ENCODE measurements around the gene ALK.

DNA sequence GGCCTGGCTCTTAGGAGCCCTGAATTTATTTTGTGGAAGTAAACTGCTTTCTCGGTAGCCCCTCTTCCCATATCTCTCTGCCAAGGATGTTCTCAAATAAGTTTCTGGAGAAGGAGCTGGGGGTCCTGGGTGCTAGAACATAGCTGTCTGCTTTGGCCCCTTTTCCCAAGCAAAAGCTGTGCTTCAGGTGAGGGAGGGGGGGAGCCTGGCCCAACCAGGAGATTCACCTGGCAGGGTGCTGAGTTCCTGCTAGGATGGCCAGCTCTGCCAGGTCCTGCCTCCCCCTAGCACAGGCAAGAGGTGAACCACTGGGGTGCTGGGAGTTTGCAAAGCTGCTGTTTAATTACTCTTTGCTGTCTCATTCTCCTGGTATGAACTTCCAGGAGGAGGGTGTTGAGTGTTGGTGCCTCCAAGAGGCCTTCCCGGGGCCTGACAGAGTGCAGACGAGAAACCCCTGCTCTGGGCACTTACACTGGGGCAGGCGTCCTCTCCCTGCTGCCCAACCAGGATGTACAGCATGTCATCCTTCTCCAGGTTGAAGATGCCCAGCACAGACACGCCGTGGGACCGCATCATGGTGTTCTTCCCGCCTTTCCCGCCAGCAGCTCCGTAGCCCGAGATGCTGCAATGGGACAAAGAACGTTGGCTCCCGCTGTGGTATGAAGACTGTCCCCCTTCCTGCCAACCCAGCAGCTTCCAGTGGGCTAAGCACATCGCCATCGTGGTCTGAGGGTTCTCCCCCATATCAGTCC, 682.0 kb downstream of the ALK start:
- TF ChIP-seq EZH2 (IDR thresholded peaks at IDR 0.05; ENCODE audit: borderline replicate concordance, insufficient read depth, low read depth, low read length, poor library complexity, severe bottlenecking) = no peak
- TF ChIP-seq, protein P1, sequence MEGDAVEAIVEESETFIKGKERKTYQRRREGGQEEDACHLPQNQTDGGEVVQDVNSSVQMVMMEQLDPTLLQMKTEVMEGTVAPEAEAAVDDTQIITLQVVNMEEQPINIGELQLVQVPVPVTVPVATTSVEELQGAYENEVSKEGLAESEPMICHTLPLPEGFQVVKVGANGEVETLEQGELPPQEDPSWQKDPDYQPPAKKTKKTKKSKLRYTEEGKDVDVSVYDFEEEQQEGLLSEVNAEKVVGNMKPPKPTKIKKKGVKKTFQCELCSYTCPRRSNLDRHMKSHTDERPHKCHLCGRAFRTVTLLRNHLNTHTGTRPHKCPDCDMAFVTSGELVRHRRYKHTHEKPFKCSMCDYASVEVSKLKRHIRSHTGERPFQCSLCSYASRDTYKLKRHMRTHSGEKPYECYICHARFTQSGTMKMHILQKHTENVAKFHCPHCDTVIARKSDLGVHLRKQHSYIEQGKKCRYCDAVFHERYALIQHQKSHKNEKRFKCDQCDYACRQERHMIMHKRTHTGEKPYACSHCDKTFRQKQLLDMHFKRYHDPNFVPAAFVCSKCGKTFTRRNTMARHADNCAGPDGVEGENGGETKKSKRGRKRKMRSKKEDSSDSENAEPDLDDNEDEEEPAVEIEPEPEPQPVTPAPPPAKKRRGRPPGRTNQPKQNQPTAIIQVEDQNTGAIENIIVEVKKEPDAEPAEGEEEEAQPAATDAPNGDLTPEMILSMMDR (IDR thresholded peaks at IDR 0.05) = no peak
